NCI-H524 treated with DMSO at 0.1 percent for 48 hours (cell line): ENCODE measurements around the gene DCN.

Experiments
- DNase-seq: peaks from one replicate; lab custom pipeline; 2025; lab: John Stamatoyannopoulos, UW

DCN gene

GRCh38 chr12:91138337-91138920, 44.2 kb downstream of the DCN start:
- no peak for DNase-seq

- DNase-seq: no peak
Measured at GRCh38 chr12:91133871-91134270, 48.7 kb downstream of the DCN start.

GRCh38 chr12:91129662-91130362, 52.8 kb downstream of the DCN start:
- DNase-seq: no peak

- DNase-seq: no peak
Measured at GRCh38 chr12:91127751-91128150, 54.9 kb downstream of the DCN start.

- DNase-seq: no peak
Measured at GRCh38 chr12:91127306-91127705, 55.3 kb downstream of the DCN start.

GRCh38 chr12:91126516-91126915, 56.1 kb downstream of the DCN start:
- DNase-seq: no peak

- no peak for DNase-seq
Measured at GRCh38 chr12:91123236-91123916, 59.2 kb downstream of the DCN start.

GRCh38 chr12:91120781-91121180, 61.8 kb downstream of the DCN start:
- DNase-seq: no peak

GRCh38 chr12:91119089-91119488, 63.5 kb downstream of the DCN start:
- DNase-seq: no peak

- DNase-seq: no peak
Measured at GRCh38 chr12:91113621-91114020, 69.0 kb downstream of the DCN start.

GRCh38 chr12:91111366-91112325, 71.0 kb downstream of the DCN start, which contains the start of gene LUM:
Gene LUM (minus strand): TSS chr12:91111494. CDS start chr12:91108979, 2,515 bp downstream.
- no peak for DNase-seq

GRCh38 chr12:91110311-91110924, 72.2 kb downstream of the DCN start:
- DNase-seq: no peak

GRCh38 chr12:91109581-91110310, 72.9 kb downstream of the DCN start:
- no peak for DNase-seq

GRCh38 chr12:91109148-91109564, 73.5 kb downstream of the DCN start:
- no peak for DNase-seq

- DNase-seq: no peak
Measured at GRCh38 chr12:91108196-91108755, 74.3 kb downstream of the DCN start.

GRCh38 chr12:91106283-91106682, 76.3 kb downstream of the DCN start:
- no peak for DNase-seq

GRCh38 chr12:91105807-91106206, 76.8 kb downstream of the DCN start:
- no peak for DNase-seq

GRCh38 chr12:91104812-91105466, 77.7 kb downstream of the DCN start:
- DNase-seq: no peak

- no peak for DNase-seq
Measured at GRCh38 chr12:91103624-91104023, 79.0 kb downstream of the DCN start.

- no peak for DNase-seq
Measured at GRCh38 chr12:91103101-91103500, 79.5 kb downstream of the DCN start.
